HT-29 (cell line): ENCODE measurements around the gene PRICKLE4. TPM values are rescaled to one million over a fixed set of nuclear protein-coding genes. Genes with fewer than 3 reads are reported as not detected.
A peak's percentile ranks its signal among the peaks of the same experiment; 100 is the strongest.

Experiments used
- DNase-seq: peaks from one replicate; pipeline ENCODE4 v3.0.0-alpha.2; 2015; ENCODE audit warnings: low spot score
- total RNA-seq: library from RNA; depleted of rRNA; stranded (reverse); fragments of >200 nt; shearing (Covaris generic); gene quantifications from 2 replicates; pipeline ENCODE4 v1.2.3, GENCODE V29; 2014

PRICKLE4 gene
- total RNA-seq, 1 experiment from 2014 or later = 16.0 TPM

GRCh38 chr6:41771058-41771983 is 9.3 kb upstream of the PRICKLE4 start:
- DNase-seq = no peak

- DNase-seq = no peak
Observed at GRCh38 chr6:41774841-41775240, 5.7 kb upstream of the PRICKLE4 start.

GRCh38 chr6:41775293-41775882 is 5.2 kb upstream of the PRICKLE4 start:
- no peak for DNase-seq

GRCh38 chr6:41777551-41778285 is 2.9 kb upstream of the PRICKLE4 start:
- no peak for DNase-seq

- no peak for DNase-seq
Observed at GRCh38 chr6:41778895-41779294, 1.7 kb upstream of the PRICKLE4 start.

GRCh38 chr6:41779336-41779735 is 1.2 kb upstream of the PRICKLE4 start:
- no peak for DNase-seq

GRCh38 chr6:41779788-41780550 is 613 bp upstream of the PRICKLE4 start, which contains the start of gene FRS3:
TSS of gene FRS3 (minus strand) at chr6:41779900. CDS start at chr6:41776987, 2,913 bp downstream.
- peak; percentile 95 for DNase-seq

- DNase-seq = peak; percentile 50
Observed at GRCh38 chr6:41781366-41781730, 766 bp downstream of the PRICKLE4 start.

GRCh38 chr6:41783106-41783780 is 2.7 kb downstream of the PRICKLE4 start:
- no peak for DNase-seq

- peak; percentile 86 for DNase-seq
Observed at GRCh38 chr6:41784581-41785171, 4.1 kb downstream of the PRICKLE4 start.

GRCh38 chr6:41785254-41785653 is 4.7 kb downstream of the PRICKLE4 start:
- DNase-seq = no peak

- DNase-seq = no peak
Observed at GRCh38 chr6:41785689-41786450, 5.3 kb downstream of the PRICKLE4 start.

GRCh38 chr6:41786451-41787218 is 6.1 kb downstream of the PRICKLE4 start:
- DNase-seq = peak; percentile 84

GRCh38 chr6:41787219-41787917 is 6.8 kb downstream of the PRICKLE4 start, which contains the start of gene TOMM6:
TSS of gene TOMM6 (plus strand) at chr6:41787694. CDS start at chr6:41787698, 4 bp downstream.
- DNase-seq = peak; percentile 95

GRCh38 chr6:41789390-41789724 is 8.8 kb downstream of the PRICKLE4 start:
- DNase-seq = no peak

- no peak for DNase-seq
Observed at GRCh38 chr6:41790045-41790444, 9.5 kb downstream of the PRICKLE4 start.

- DNase-seq = no peak
Observed at GRCh38 chr6:41791305-41791704, 10.7 kb downstream of the PRICKLE4 start.

GRCh38 chr6:41791984-41792383 is 11.4 kb downstream of the PRICKLE4 start:
- DNase-seq = no peak
